Measurements from ENCODE around the gene TRIM44. TPM values are rescaled to one million over a fixed set of nuclear protein-coding genes. Genes with fewer than 3 reads are reported as not detected.

TRIM44 gene
- total RNA-seq, 3 donors from 2014 or later = 43.0 to 83.6 (median 43.9) TPM

- H3K4me3 ChIP-seq = no peak overlapping the region
- ATAC-seq (no peak), DNase-seq (no peak)
- intact Hi-C loops (cut with DNase I, micrococcal nuclease) = no loop called here
- H3K36me3 ChIP-seq (ENCODE audit: low read depth) = no peaks in the 10 kb centered on the region
- no peaks in the 10 kb centered on the region for H3K9me3 ChIP-seq
- TF ChIP-seq CTCF (IDR thresholded peaks at IDR 0.05) = no peak
- H3K4me1 ChIP-seq (ENCODE audit: low read depth) = no peaks in the 10 kb centered on the region
These were observed 147.0 kb downstream of the TRIM44 start for GRCh38 chr11:35809561-35809960.

GRCh38 chr11:35810045-35810645, 147.6 kb downstream of the TRIM44 start:
- Histone ChIP-seq H3K36me3 (ENCODE audit: low read depth) (no peaks in the 10 kb centered on the region), H3K4me1 (ENCODE audit: low read depth) (no peaks in the 10 kb centered on the region), H3K9me3 (no peaks in the 10 kb centered on the region), H3K4me3 (no peak overlapping the region)
- no peak for ATAC-seq
- DNase-seq = no peak
- intact Hi-C loops (cut with DNase I, micrococcal nuclease) = no loop called here
- no peak for TF ChIP-seq CTCF (IDR thresholded peaks at IDR 0.05)

GRCh38 chr11:35811783-35812182, 149.2 kb downstream of the TRIM44 start:
- no peak overlapping the region for H3K4me3 ChIP-seq
- no peaks in the 10 kb centered on the region for H3K36me3 ChIP-seq (ENCODE audit: low read depth)
- no peak for TF ChIP-seq CTCF (IDR thresholded peaks at IDR 0.05)
- intact Hi-C loops (cut with DNase I, micrococcal nuclease) = no loop called here
- DNase-seq (no peak), ATAC-seq (no peak)
- H3K9me3 ChIP-seq = no peaks in the 10 kb centered on the region
- no peaks in the 10 kb centered on the region for H3K4me1 ChIP-seq (ENCODE audit: low read depth)

- ATAC-seq = no peak
- TF ChIP-seq CTCF (IDR thresholded peaks at IDR 0.05) = no peak
- DNase-seq = peak in 1 of 3 donors; percentile 4
- Histone ChIP-seq H3K9me3 (no peaks in the 10 kb centered on the region), H3K4me1 (ENCODE audit: low read depth) (no peaks in the 10 kb centered on the region), H3K4me3 (no peak overlapping the region), H3K36me3 (ENCODE audit: low read depth) (no peaks in the 10 kb centered on the region)
- intact Hi-C loops (cut with DNase I, micrococcal nuclease) = no loop called here
These were observed 150.3 kb downstream of the TRIM44 start for GRCh38 chr11:35812828-35813227.

- no peaks in the 10 kb centered on the region for H3K36me3 ChIP-seq (ENCODE audit: low read depth)
- intact Hi-C loops (cut with DNase I, micrococcal nuclease) = no loop called here
- ATAC-seq (no peak), DNase-seq (no peak)
- H3K4me1 ChIP-seq (ENCODE audit: low read depth) = no peaks in the 10 kb centered on the region
- H3K4me3 ChIP-seq = no peak overlapping the region
- H3K9me3 ChIP-seq = no peaks in the 10 kb centered on the region
- TF ChIP-seq CTCF (IDR thresholded peaks at IDR 0.05) = no peak
These were observed 151.6 kb downstream of the TRIM44 start for GRCh38 chr11:35814081-35814695.
